HL-60 (cell line): ENCODE measurements around the gene NDFIP1.
A peak's percentile ranks its signal among the peaks of the same experiment; 100 is the strongest.

Experiments
- DNase-seq, 2 experiments: peaks; one replicate each; pipeline ENCODE4 v3.0.0-alpha.2; 2010 to 2020; ENCODE audit warnings: low read depth in 1 of 2, low spot score in 1 of 2
- H3K27ac ChIP-seq: fragments of 250-450 bp; sonication (Bioruptor Pico); replicated peaks from 2 replicates; pipeline ENCODE4 v1.5.1; 2020; ENCODE audit warnings: mild to moderate bottlenecking, moderate library complexity
- H3K27me3 ChIP-seq: fragments of 250-450 bp; sonication (Bioruptor Pico); 2 replicates; pipeline ENCODE4 v1.5.1; 2021; ENCODE audit warnings: mild to moderate bottlenecking, moderate library complexity; ENCODE audit not compliant: insufficient read depth, poor library complexity, severe bottlenecking
- H3K4me3 ChIP-seq: replicated peaks from 2 replicates; pipeline ENCODE4 v1.5.1; 2011; ENCODE audit warnings: mild to moderate bottlenecking, control low read depth, low read length; ENCODE audit not compliant: insufficient read depth
- CTCF ChIP-seq: IDR thresholded peaks from one replicate; pipeline ENCODE4 v1.5.1; 2011; ENCODE audit warnings: low read length, control low read depth, inconsistent platforms; ENCODE audit not compliant: insufficient read depth
- GABPA ChIP-seq: IDR thresholded peaks from 2 replicates; pipeline ENCODE4 v1.6.1; 2012; ENCODE audit warnings: low read depth
- POLR2AphosphoS5 ChIP-seq: IDR thresholded peaks from 2 replicates; pipeline ENCODE4 v1.6.1; 2012; ENCODE audit warnings: low read depth
- REST ChIP-seq: IDR thresholded peaks from 2 replicates; pipeline ENCODE4 v1.6.1; 2012; ENCODE audit warnings: low read depth; ENCODE audit not compliant: insufficient replicate concordance
- SPI1 ChIP-seq: IDR thresholded peaks from 2 replicates; pipeline ENCODE4 v1.6.1; 2012; ENCODE audit warnings: low read depth, mild to moderate bottlenecking, borderline replicate concordance

The NDFIP1 gene

GRCh38 chr5:142107036-142107735 lies 1.4 kb upstream of the NDFIP1 start:
- Histone ChIP-seq H3K27me3 (no peaks in the 10 kb centered on the region), H3K27ac (no peak overlapping the region), H3K4me3 (no peak overlapping the region)
- TF ChIP-seq REST, result no peak
- no peak for TF ChIP-seq GABPA
- TF ChIP-seq SPI1, result no peak
- TF ChIP-seq CTCF, result no peak
- TF ChIP-seq POLR2AphosphoS5, result no peak
- DNase-seq, result no peak

DNA sequence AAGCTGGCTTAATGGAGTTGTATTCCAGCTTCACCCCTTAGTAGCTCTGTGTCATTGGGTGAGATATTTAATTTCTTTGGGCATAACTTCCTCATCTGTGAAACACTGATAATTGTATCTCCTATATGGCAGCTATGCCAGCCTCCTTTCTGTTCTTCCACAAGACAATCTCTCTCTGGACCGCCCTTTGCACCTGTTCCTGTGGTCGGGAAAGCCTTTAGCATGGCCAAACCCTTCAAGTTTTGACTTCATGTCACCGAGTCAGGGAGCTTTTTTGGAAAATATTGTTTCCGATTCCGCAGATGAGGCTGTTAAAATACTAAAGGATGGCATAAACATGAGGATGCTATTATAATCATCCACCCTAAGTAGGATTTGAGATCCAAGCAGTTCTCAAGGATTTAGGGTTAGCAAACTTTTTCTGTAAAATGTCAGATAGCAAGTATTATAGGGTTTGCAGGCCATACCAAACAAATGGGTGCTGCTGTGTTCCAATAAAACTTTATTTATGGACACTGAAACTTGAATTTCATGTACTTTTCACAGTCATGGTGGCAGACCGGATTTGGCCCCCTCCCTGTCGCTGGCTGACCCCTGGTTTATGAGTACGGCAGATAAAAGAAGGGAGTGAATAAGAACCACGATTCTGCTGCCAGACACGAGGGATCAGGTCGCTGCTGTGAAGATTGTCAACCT lies 695 bp upstream of the NDFIP1 start:
- H3K4me3 ChIP-seq, result peak overlapping the region; percentile 60
- no peak for DNase-seq
- no peaks in the 10 kb centered on the region for H3K27me3 ChIP-seq
- H3K27ac ChIP-seq, result peak overlapping the region; percentile 35
- no peak for TF ChIP-seq GABPA
- no peak for TF ChIP-seq REST
- no peak for TF ChIP-seq SPI1
- TF ChIP-seq POLR2AphosphoS5, result no peak
- no peak for TF ChIP-seq CTCF

- H3K27me3 ChIP-seq, result no peaks in the 10 kb centered on the region
- peak overlapping the region; percentile 48 for H3K27ac ChIP-seq
- TF ChIP-seq GABPA (no peak), SPI1 (no peak), CTCF (no peak), POLR2AphosphoS5 (no peak), REST (no peak)
- H3K4me3 ChIP-seq, result peak overlapping the region; percentile 60
- peak in 1 of 2 experiments; percentile 22 for DNase-seq
Observed at GRCh38 chr5:142109331-142110045, 909 bp downstream of the NDFIP1 start.
